ENCODE data around the gene CMTM1. TPM values are rescaled to one million over a fixed set of nuclear protein-coding genes. Genes with fewer than 3 reads are reported as not detected.

CMTM1 gene
- total and polyA plus RNA-seq, 10 donors: 0.15 to 19.0 (median 4.2) TPM

- Histone ChIP-seq H3K4me1 (peaks cover 29 to 98% (median 93%) of the 10 kb centered on the region in 6 donors), H3K9me3 (no peaks in the 10 kb centered on the region), H3K4me3 (peak overlapping the region; percentile 55 to 84 (median 73)), H3K36me3 (peaks cover 0 to 26% (median 0%) of the 10 kb centered on the region in 6 donors), H3K27ac (peak overlapping the region; percentile 95 to 98 (median 96)), H3K27me3 (replicated peaks in 1 of 7) (no peaks in the 10 kb centered on the region)
- TF ChIP-seq POLR2AphosphoS5 (IDR thresholded peaks at IDR 0.05) (no peak), POLR2A (IDR thresholded peaks at IDR 0.05) (no peak), CTCF (IDR thresholded peaks at IDR 0.05 in 8 of 11, conservative IDR thresholded peaks at IDR 0.05 in 3 of 11) (no peak)
- WGBS, 5 donors: 33 to 39% (median 36%) methylated on average over 7 to 8 of the region's 8 CpGs
- intact Hi-C loops (cut with DNase I; ENCODE audit: low total_unique reads): no loop called here
- DNase-seq: no peak
These were observed 14.4 kb upstream of the CMTM1 start for GRCh38 chr16:66551788-66552285.

- Histone ChIP-seq H3K36me3 (peaks cover 0 to 28% (median 0%) of the 10 kb centered on the region in 6 donors), H3K9me3 (no peaks in the 10 kb centered on the region), H3K27ac (peak within 1 kb of the TSS; percentile 95 to 98 (median 96)), H3K27me3 (replicated peaks in 1 of 7) (no peaks in the 10 kb centered on the region), H3K4me1 (peaks cover 29 to 99% (median 93%) of the 10 kb centered on the region in 6 donors), H3K4me3 (peak within 1 kb of the TSS; percentile 55 to 84 (median 73))
- peak; percentile 97 for DNase-seq
- WGBS, 5 donors: 4 to 7% (median 5%) methylated on average over 55 to 63 of the region's 63 CpGs
- intact Hi-C loops (cut with DNase I; ENCODE audit: low total_unique reads): no loop called here
- TF ChIP-seq CTCF (IDR thresholded peaks at IDR 0.05 in 8 of 11, conservative IDR thresholded peaks at IDR 0.05 in 3 of 11) (no peak), POLR2A (IDR thresholded peaks at IDR 0.05) (peak in 2 of 3 donors; percentile 69 to 76), POLR2AphosphoS5 (IDR thresholded peaks at IDR 0.05) (peak; percentile 97 to 98 (median 98))
These were observed 13.7 kb upstream of the CMTM1 start, which contains the start of gene CKLF for GRCh38 chr16:66552286-66553177. TSS of gene CKLF (plus strand) at chr16:66552576. CDS start at chr16:66552716, 140 bp downstream.

GRCh38 chr16:66553223-66553622 lies 13.0 kb upstream of the CMTM1 start:
- no peak for TF ChIP-seq POLR2A (IDR thresholded peaks at IDR 0.05)
- peak in 1 of 3 donors; percentile 16 for TF ChIP-seq POLR2AphosphoS5 (IDR thresholded peaks at IDR 0.05)
- intact Hi-C loops (cut with DNase I; ENCODE audit: low total_unique reads): no loop called here
- Histone ChIP-seq H3K27ac (peak overlapping the region; percentile 95 to 98 (median 96)), H3K27me3 (replicated peaks in 1 of 7) (no peaks in the 10 kb centered on the region), H3K4me1 (peaks cover 29 to 98% (median 90%) of the 10 kb centered on the region in 6 donors), H3K9me3 (no peaks in the 10 kb centered on the region), H3K4me3 (peak overlapping the region; percentile 55 to 84 (median 73)), H3K36me3 (peaks cover 0 to 35% (median 3%) of the 10 kb centered on the region in 6 donors)
- DNase-seq: no peak
- 6 to 10% (median 7%) methylated on average over 8 of the region's 8 CpGs for WGBS, 5 donors

GRCh38 chr16:66554021-66554420 lies 12.2 kb upstream of the CMTM1 start:
- H3K36me3 ChIP-seq: peaks cover 0 to 43% (median 10%) of the 10 kb centered on the region in 6 donors
- H3K9me3 ChIP-seq: no peaks in the 10 kb centered on the region
- no peak for DNase-seq
- peak overlapping the region in 7 of 8 donors; percentile 67 to 84 (median 73) for H3K4me3 ChIP-seq
- no peaks in the 10 kb centered on the region for H3K27me3 ChIP-seq (replicated peaks in 1 of 7)
- H3K27ac ChIP-seq: peak overlapping the region in 5 of 8 donors; percentile 95 to 98 (median 96)
- no peak for TF ChIP-seq POLR2A (IDR thresholded peaks at IDR 0.05)
- TF ChIP-seq CTCF (IDR thresholded peaks at IDR 0.05 in 8 of 11, conservative IDR thresholded peaks at IDR 0.05 in 3 of 11): no peak
- TF ChIP-seq POLR2AphosphoS5 (IDR thresholded peaks at IDR 0.05): no peak
- 78 to 88% (median 86%) methylated on average over 3 of the region's 3 CpGs for WGBS, 5 donors
- intact Hi-C loops (cut with DNase I; ENCODE audit: low total_unique reads): no loop called here
- H3K4me1 ChIP-seq: peaks cover 24 to 98% (median 85%) of the 10 kb centered on the region in 6 donors

All from spleen (tissue), 11 donors.